SU-DHL-6 (cell line): ENCODE results near the gene ACTN3.

Experiments used
- EZH2phosphoT487 ChIP-seq: fragments of 200-600 bp; sonication (generic), shearing (Covaris generic); conservative IDR thresholded peaks from 2 replicates; pipeline ENCODE4 v1.6.1; 2018; ENCODE audit warnings: mild to moderate bottlenecking, antibody characterized with exemption, low read length, moderate library complexity, mixed read lengths
- TF ChIP-seq, protein P1 (sequence below): fragments of 200-600 bp; sonication (generic); IDR thresholded peaks from one replicate; pipeline ENCODE4 v1.5.1; 2017; ENCODE audit warnings: antibody characterized with exemption, mild to moderate bottlenecking, low read length, moderate library complexity; ENCODE audit not compliant: insufficient read depth, poor library complexity, severe bottlenecking

DNA sequence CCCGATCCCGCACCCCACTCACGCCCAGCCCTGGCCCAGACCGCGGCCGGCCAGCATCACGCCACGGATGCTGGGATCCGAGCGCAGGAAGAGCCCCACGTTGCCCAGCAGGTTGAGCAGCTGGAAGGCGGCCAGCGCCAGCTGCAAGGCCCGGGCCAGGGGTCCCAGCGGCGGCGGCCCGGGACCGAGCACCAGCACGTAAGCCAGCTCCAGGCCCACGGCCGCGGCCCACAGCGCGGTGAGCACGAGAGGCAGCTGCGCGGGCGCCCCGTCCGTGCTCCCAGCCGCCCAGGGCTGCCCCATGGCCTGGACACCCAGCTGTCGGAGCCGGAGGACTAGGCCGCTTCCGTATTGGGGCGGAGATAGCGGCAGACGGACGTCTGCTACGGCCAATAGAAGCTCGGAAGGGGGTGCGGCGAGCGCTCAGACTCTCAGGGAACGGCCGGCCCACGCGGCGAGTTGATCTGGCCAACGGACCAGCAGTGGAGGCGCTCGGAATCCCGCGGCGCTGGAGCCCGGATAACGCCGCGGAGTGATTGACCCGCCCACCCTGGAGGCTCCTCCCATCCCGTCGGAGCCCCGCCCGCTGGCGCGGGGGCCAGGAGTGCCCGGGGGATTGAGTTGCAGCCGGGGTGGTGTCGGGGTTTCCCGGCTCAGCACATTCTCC, 869 bp upstream of the ACTN3 start, which contains the start of gene ZDHHC24:
- no peak for TF ChIP-seq EZH2phosphoT487
- TF ChIP-seq, protein P1, sequence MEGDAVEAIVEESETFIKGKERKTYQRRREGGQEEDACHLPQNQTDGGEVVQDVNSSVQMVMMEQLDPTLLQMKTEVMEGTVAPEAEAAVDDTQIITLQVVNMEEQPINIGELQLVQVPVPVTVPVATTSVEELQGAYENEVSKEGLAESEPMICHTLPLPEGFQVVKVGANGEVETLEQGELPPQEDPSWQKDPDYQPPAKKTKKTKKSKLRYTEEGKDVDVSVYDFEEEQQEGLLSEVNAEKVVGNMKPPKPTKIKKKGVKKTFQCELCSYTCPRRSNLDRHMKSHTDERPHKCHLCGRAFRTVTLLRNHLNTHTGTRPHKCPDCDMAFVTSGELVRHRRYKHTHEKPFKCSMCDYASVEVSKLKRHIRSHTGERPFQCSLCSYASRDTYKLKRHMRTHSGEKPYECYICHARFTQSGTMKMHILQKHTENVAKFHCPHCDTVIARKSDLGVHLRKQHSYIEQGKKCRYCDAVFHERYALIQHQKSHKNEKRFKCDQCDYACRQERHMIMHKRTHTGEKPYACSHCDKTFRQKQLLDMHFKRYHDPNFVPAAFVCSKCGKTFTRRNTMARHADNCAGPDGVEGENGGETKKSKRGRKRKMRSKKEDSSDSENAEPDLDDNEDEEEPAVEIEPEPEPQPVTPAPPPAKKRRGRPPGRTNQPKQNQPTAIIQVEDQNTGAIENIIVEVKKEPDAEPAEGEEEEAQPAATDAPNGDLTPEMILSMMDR: no peak
